Bronchial smooth muscle cell (primary cell): ENCODE data around the gene CYBA. TPM values are rescaled to one million over a fixed set of nuclear protein-coding genes. Genes with fewer than 3 reads are reported as not detected.

Source experiments
- total RNA-seq: library from RNA; depleted of rRNA; stranded (reverse); fragments of >200 nt; gene quantifications from 2 replicates; pipeline ENCODE4 v1.2.1, GENCODE V29; 2014

The CYBA gene
- total RNA-seq, result 192 and 434 TPM in 2 replicates

DNA sequence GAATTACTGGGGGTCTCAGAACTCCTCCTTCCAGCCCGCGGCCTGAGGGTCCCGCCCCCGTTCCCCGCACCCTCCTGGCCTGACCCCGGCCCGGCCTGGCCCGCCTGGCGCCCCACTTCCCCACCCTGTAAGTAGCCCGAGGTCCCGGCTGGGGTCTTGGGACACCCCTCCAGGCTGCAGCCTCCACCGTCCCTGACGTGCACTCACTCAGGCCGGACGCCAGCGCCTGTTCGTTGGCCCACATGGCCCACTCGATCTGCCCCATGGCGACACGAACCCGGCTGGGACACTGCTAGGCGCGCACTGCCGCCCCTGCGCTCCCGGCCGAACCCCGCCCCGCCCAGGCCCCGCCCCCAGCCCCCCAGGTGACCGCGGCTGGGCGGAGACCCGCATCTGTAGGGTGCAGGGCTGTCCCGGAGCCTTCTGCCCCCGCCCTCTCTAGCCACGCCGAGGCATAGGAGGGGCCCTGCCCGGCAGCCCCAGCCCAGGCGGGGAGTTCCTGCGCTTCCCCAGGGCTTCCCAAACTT, at the start of gene CYBA:
Gene CYBA (minus strand): TSS at position 305 of the 527 bp plus-strand sequence. CDS start 40 bp downstream, at position 265.

GRCh38 chr16:88686439-88687253, 35.8 kb upstream of the CYBA start, which contains the start of gene SNAI3:
Gene SNAI3, minus strand, starts transcription at chr16:88686507. Its CDS starts 101 bp downstream, at chr16:88686406.

DNA sequence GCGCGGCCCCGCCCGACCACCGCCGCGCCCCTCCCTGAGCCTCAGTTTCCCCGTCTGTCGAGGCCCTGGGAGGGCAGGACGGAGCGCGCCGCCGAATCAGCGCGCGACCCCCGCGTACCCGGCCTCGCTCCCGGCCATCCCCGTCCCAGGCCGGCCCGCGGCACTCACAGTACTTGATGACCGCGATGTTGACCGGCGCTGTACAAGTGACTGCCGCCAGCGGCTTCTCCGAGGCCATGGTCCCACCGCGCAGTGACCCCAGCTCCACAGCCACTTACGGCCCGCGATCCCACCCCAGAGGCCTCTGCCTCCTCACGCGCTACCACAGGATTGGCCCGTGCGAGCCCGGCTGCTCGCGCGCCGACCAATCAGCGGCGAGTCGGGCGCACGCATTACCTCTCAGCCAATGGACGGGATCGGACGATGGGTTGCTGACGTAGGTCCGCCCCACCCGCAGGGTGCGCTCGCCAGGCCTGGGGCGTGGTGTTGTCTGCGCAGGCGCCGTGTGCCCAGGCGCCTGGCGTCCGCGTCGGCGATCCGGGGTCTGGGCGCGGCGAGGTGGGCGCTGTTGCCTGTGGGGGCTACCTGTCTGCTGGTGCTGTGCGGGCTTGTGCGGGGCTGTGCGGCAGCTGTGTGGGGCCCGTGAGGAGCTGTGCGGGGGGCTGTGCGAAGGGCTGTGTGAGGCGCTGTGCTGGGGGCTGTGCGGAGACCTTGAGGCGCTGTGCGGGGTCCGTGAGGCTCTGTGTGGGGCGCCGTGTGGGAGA, 12.2 kb upstream of the CYBA start, which contains the start of gene MVD:
Gene MVD (minus strand): TSS at position 249 of the 764 bp plus-strand sequence. CDS start 11 bp downstream, at position 238.

GRCh38 chr16:88638323-88639230, 12.3 kb downstream of the CYBA start, which contains the start of gene IL17C:
Gene IL17C, plus strand, starts transcription at chr16:88638572. Its CDS starts 70 bp downstream, at chr16:88638642.

Other genes starting within 250 kb of the CYBA start
- gene ZFPM1, start 197.8 kb downstream of the CYBA start, total RNA-seq, result 1.0 and 1.9 TPM in 2 replicates
- gene ZC3H18, start 80.7 kb downstream of the CYBA start, total RNA-seq, result 9.4 and 10.2 TPM in 2 replicates
- gene IL17C, start 12.5 kb downstream of the CYBA start, total RNA-seq, result 0.09 TPM in 1 of 2 replicates, not detected in the other
- gene MVD, start 12.0 kb upstream of the CYBA start, total RNA-seq, result 59.0 and 67.1 TPM in 2 replicates
- gene SNAI3, start 35.5 kb upstream of the CYBA start, total RNA-seq, result under 0.01 TPM in 1 of 2 replicates, not detected in the other
- gene RNF166, start 55.4 kb upstream of the CYBA start, total RNA-seq, result 5.7 and 10.2 TPM in 2 replicates
- 11.0 and 11.3 TPM in 2 replicates for gene CTU2, start 55.5 kb upstream of the CYBA start, total RNA-seq
- 116 and 117 TPM in 2 replicates for gene PIEZO1, start 134.2 kb upstream of the CYBA start, total RNA-seq
- gene CDT1, start 152.7 kb upstream of the CYBA start, total RNA-seq, result 1.5 and 1.9 TPM in 2 replicates
- 40.3 and 72.3 TPM in 2 replicates for gene APRT, start 160.9 kb upstream of the CYBA start, total RNA-seq
- gene GALNS, start 205.9 kb upstream of the CYBA start, total RNA-seq, result 14.3 and 18.0 TPM in 2 replicates
- gene TRAPPC2L, start 206.1 kb upstream of the CYBA start, total RNA-seq, result 70.5 and 88.1 TPM in 2 replicates
- gene PABPN1L, start 215.6 kb upstream of the CYBA start, total RNA-seq, result not detected in 2 replicates